HepG2 (cell line): Measurements from ENCODE around the gene TRNP1. TPM values are rescaled to one million over a fixed set of nuclear protein-coding genes. Genes with fewer than 3 reads are reported as not detected.

Experiments used
- DMTF1 ChIP-seq: sonication (generic); formaldehyde crosslinking; IDR thresholded peaks from 2 replicates; pipeline ENCODE4 v1.4.0; 2020; ENCODE audit warnings: mild to moderate bottlenecking, missing genetic modification reagents
- FOXO1 ChIP-seq: sonication (generic); formaldehyde crosslinking; IDR thresholded peaks from 2 replicates; pipeline ENCODE4 v1.4.0; 2020; ENCODE audit warnings: missing genetic modification reagents
- IKZF1 ChIP-seq: fragments of 450-650 bp; IDR thresholded peaks from 2 replicates; pipeline ENCODE4 v1.7.1; 2016
- KMT2B ChIP-seq: IDR thresholded peaks from 2 replicates; pipeline ENCODE4 v1.6.1; 2016; ENCODE audit warnings: missing genetic modification reagents, missing compliant biosample characterization
- MBNL3 ChIP-seq: fragments of 250-450 bp; sonication (Bioruptor Pico); conservative IDR thresholded peaks from 2 replicates; pipeline ENCODE4 v1.8.0; 2022; ENCODE audit warnings: mild to moderate bottlenecking, inconsistent platforms
- NPAS2 ChIP-seq: sonication (generic); formaldehyde crosslinking; IDR thresholded peaks from 2 replicates; pipeline ENCODE4 v1.8.0; 2022; ENCODE audit warnings: mild to moderate bottlenecking, missing genetic modification reagents, borderline replicate concordance
- NR2F6 ChIP-seq, 2 experiments: IDR thresholded peaks; 2 replicates each; pipeline ENCODE4 v1.6.1; 2016; ENCODE audit warnings: antibody characterized with exemption in 1 of 2, mild to moderate bottlenecking in 1 of 2
- PHF8 ChIP-seq: sonication (generic); formaldehyde crosslinking; IDR thresholded peaks from 2 replicates; pipeline ENCODE4 v1.5.0; 2020; ENCODE audit warnings: missing genetic modification reagents
- RXRA ChIP-seq: sonication (generic); formaldehyde crosslinking; IDR thresholded peaks from 2 replicates; pipeline ENCODE4 v1.5.1; 2020; ENCODE audit warnings: missing genetic modification reagents
- SKIL ChIP-seq: sonication (generic); formaldehyde crosslinking; IDR thresholded peaks from 2 replicates; pipeline ENCODE4 v1.8.0; 2022; ENCODE audit warnings: missing genetic modification reagents, mild to moderate bottlenecking, moderate library complexity, borderline replicate concordance
- SMARCC2 ChIP-seq: fragments of 450-650 bp; IDR thresholded peaks from 2 replicates; pipeline ENCODE4 v1.6.1; 2017; ENCODE audit warnings: antibody characterized with exemption, mild to moderate bottlenecking
- SRSF9 ChIP-seq: fragments of 200-400 bp; formaldehyde crosslinking; IDR thresholded peaks from 2 replicates; pipeline ENCODE4 v1.6.1; 2018; ENCODE audit warnings: borderline replicate concordance, mild to moderate bottlenecking, low read depth, low read length; ENCODE audit not compliant: insufficient read depth, poor library complexity, severe bottlenecking
- TEF ChIP-seq: sonication (generic); formaldehyde crosslinking; IDR thresholded peaks from 2 replicates; pipeline ENCODE4 v1.5.0; 2020; ENCODE audit warnings: missing genetic modification reagents
- ZBTB7B ChIP-seq: sonication (generic); formaldehyde crosslinking; IDR thresholded peaks from 2 replicates; pipeline ENCODE4 v1.4.0; 2020; ENCODE audit warnings: missing genetic modification reagents
- ZC3H13 ChIP-seq: sonication (generic); formaldehyde crosslinking; IDR thresholded peaks from 2 replicates; pipeline ENCODE4 v1.8.1; 2023; ENCODE audit warnings: mild to moderate bottlenecking, missing genetic modification reagents, moderate library complexity
- ZNF224 ChIP-seq: sonication (generic); formaldehyde crosslinking; IDR thresholded peaks from 2 replicates; pipeline ENCODE4 v1.5.0; 2020; ENCODE audit warnings: mild to moderate bottlenecking, missing genetic modification reagents
- ZNF501 ChIP-seq: sonication (generic); formaldehyde crosslinking; IDR thresholded peaks from 2 replicates; pipeline ENCODE4 v1.5.1; 2020; ENCODE audit warnings: mild to moderate bottlenecking, moderate library complexity, missing genetic modification reagents
- ZNF7 ChIP-seq: IDR thresholded peaks from 2 replicates; pipeline ENCODE4 v1.6.1; 2016; ENCODE audit warnings: missing biosample characterization, missing genetic modification reagents
- ZNF710 ChIP-seq: sonication (generic); formaldehyde crosslinking; IDR thresholded peaks from 2 replicates; pipeline ENCODE4 v1.5.0; 2020; ENCODE audit warnings: mild to moderate bottlenecking, missing genetic modification reagents, borderline replicate concordance
- polyA plus RNA-seq, 8 experiments: library from polyadenylated mRNA; depleted of rRNA in 3 of 8; stranded (reverse) in 7 of 8; unstranded in 1 of 8; fragments of >200 nt; fragmentation: Illumina TruSeq in 4 of 8; extraction: Trizol in 4 of 8; gene quantifications; 2 replicates each; pipeline versions ENCODE4 v1.2.1 to v1.2.3, GENCODE V29; 2011 to 2016; ENCODE audit warnings: low read depth in 4 of 8, missing spikeins in 1 of 8, mixed read lengths in 1 of 8; ENCODE audit not compliant: insufficient read depth in 1 of 8
- total RNA-seq, 5 experiments: library from RNA; depleted of rRNA; stranded (reverse); fragments of >200 nt; fragmentation: Illumina TruSeq; extraction: Trizol; gene quantifications; 2 replicates each; pipeline ENCODE4 v1.2.3, GENCODE V29; 2016; ENCODE audit warnings: low read depth in 1 of 5

The TRNP1 gene
- total and polyA plus RNA-seq, 2 of the 13 experiments (the other 11 are each of a cell fraction or from before 2014, with no cell fraction given) = 42.0 to 158 TPM

- TF ChIP-seq ZBTB7B (CRISPR knock-in tag) (no peak), RXRA (CRISPR knock-in tag) (peak; percentile 30; the same call in 1 of the 2 replicates), KMT2B (CRISPR knock-in tag) (no peak), ZNF501 (CRISPR knock-in tag) (0 out of 2 replicates have a peak, but pooled peaks have one; percentile 38), ZNF7 (peak; percentile 88), ZNF710 (no peak), SRSF9 (no peak), NR2F6 (IDR thresholded peaks at IDR 0.05) (no peak), NR2F6 (CRISPR knock-in tag; IDR thresholded peaks at IDR 0.05) (peak; percentile 21; the same call in 1 of the 2 replicates), DMTF1 (CRISPR knock-in tag) (no peak), ZNF224 (CRISPR knock-in tag) (no peak), ZC3H13 (CRISPR knock-in tag) (0 out of 2 replicates have a peak, but pooled peaks have one; percentile 17), TEF (CRISPR knock-in tag) (no peak), SKIL (CRISPR knock-in tag) (peak; percentile 36; the same call in 1 of the 2 replicates), NPAS2 (CRISPR knock-in tag) (no peak), MBNL3 (CRISPR knock-in tag) (no peak), SMARCC2 (no peak), PHF8 (no peak), FOXO1 (CRISPR knock-in tag) (peak; percentile 20; the same call in 1 of the 2 replicates), IKZF1 (no peak)
These were observed 47.8 kb upstream of the TRNP1 start (continued) for GRCh38 chr1:26945728-26946127.
